IMR-90 (cell line): ENCODE measurements around the gene LUZP4.
"Not testable (repeated sequence)": the region's sequence is repeated elsewhere in the genome, so short reads cannot be mapped to it uniquely, and the experiment has no call there.

Experiments used
- CEBPB ChIP-seq: IDR thresholded peaks from 2 replicates; pipeline ENCODE4 v1.6.1; 2012; ENCODE audit warnings: low read depth, low read length, improper control_type of control experiment
- CHD1 ChIP-seq: IDR thresholded peaks from 2 replicates; pipeline ENCODE4 v1.6.1; 2012; ENCODE audit warnings: low read depth, low read length, improper control_type of control experiment
- FOS ChIP-seq: fragments of 150-350 bp; IDR thresholded peaks from 2 replicates; pipeline ENCODE4 v1.6.1; 2016; ENCODE audit warnings: low read depth, low read length
- MAZ ChIP-seq: IDR thresholded peaks from 2 replicates; pipeline ENCODE4 v1.6.1; 2012; ENCODE audit warnings: low read depth, mild to moderate bottlenecking, low read length, improper control_type of control experiment, moderate library complexity, borderline replicate concordance
- MXI1 ChIP-seq: IDR thresholded peaks from 2 replicates; pipeline ENCODE4 v1.6.1; 2012; ENCODE audit warnings: low read depth, mild to moderate bottlenecking, low read length, moderate library complexity, borderline replicate concordance
- NFE2L2 ChIP-seq: fragments of 150-350 bp; IDR thresholded peaks from 2 replicates; pipeline ENCODE4 v1.6.1; 2016; ENCODE audit warnings: low read depth, mild to moderate bottlenecking, low read length
- POLR2A ChIP-seq: IDR thresholded peaks from 2 replicates; pipeline ENCODE4 v1.6.1; 2012; ENCODE audit warnings: mild to moderate bottlenecking, low read depth, low read length
- RAD21 ChIP-seq: IDR thresholded peaks from 2 replicates; pipeline ENCODE4 v1.6.1; 2012; ENCODE audit warnings: low read length, improper control_type of control experiment
- RCOR1 ChIP-seq: IDR thresholded peaks from 2 replicates; pipeline ENCODE4 v1.6.1; 2012; ENCODE audit warnings: mild to moderate bottlenecking, low read length, improper control_type of control experiment; ENCODE audit not compliant: insufficient replicate concordance
- RFX5 ChIP-seq: IDR thresholded peaks from 2 replicates; pipeline ENCODE4 v1.8.0; 2012; ENCODE audit warnings: low read depth, mild to moderate bottlenecking, low read length, moderate library complexity
- SMC3 ChIP-seq: fragments of 150-350 bp; IDR thresholded peaks from 2 replicates; pipeline ENCODE4 v1.6.1; 2016; ENCODE audit warnings: low read depth, mild to moderate bottlenecking, antibody characterized with exemption, low read length, moderate library complexity
- TF ChIP-seq, protein P1 (sequence below): conservative IDR thresholded peaks from 2 replicates; pipeline ENCODE4 v1.5.1; 2012; ENCODE audit warnings: mild to moderate bottlenecking, low read depth, low read length, improper control_type of control experiment
- TF ChIP-seq, protein P2 (sequence below): fragments of 150-350 bp; IDR thresholded peaks from 2 replicates; pipeline ENCODE4 v1.6.1; 2017; ENCODE audit warnings: mild to moderate bottlenecking, antibody characterized with exemption, low read length, low read depth
- TF ChIP-seq, protein P3 (sequence below): fragments of 150-350 bp; IDR thresholded peaks from 2 replicates; pipeline ENCODE4 v1.6.1; 2016; ENCODE audit warnings: low read depth, mild to moderate bottlenecking, low read length, moderate library complexity, borderline replicate concordance

DNA sequence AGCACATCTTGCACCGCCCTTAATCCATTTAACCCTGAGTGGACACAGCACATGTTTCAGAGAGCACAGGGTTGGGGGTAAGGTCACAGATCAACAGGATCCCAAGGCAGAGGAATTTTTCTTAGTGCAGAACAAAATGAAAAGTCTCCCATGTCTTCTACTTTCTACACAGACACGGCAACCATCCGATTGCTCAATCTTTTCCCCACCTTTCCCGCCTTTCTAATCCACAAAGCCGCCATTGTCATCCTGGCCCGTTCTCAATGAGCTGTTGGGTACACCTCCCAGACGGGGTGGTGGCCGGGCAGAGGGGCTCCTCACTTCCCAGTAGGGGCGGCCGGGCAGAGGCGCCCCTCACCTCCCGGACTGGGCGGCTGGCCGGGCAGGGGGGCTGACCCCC lies 57.2 kb downstream of the LUZP4 start:
- not testable (repeated sequence) for TF ChIP-seq POLR2A, SMC3, CHD1, CEBPB, RCOR1, FOS, NFE2L2, RFX5, RAD21, MAZ, MXI1
- TF ChIP-seq, protein P1, sequence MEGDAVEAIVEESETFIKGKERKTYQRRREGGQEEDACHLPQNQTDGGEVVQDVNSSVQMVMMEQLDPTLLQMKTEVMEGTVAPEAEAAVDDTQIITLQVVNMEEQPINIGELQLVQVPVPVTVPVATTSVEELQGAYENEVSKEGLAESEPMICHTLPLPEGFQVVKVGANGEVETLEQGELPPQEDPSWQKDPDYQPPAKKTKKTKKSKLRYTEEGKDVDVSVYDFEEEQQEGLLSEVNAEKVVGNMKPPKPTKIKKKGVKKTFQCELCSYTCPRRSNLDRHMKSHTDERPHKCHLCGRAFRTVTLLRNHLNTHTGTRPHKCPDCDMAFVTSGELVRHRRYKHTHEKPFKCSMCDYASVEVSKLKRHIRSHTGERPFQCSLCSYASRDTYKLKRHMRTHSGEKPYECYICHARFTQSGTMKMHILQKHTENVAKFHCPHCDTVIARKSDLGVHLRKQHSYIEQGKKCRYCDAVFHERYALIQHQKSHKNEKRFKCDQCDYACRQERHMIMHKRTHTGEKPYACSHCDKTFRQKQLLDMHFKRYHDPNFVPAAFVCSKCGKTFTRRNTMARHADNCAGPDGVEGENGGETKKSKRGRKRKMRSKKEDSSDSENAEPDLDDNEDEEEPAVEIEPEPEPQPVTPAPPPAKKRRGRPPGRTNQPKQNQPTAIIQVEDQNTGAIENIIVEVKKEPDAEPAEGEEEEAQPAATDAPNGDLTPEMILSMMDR: not testable (repeated sequence)
- TF ChIP-seq, protein P2, sequence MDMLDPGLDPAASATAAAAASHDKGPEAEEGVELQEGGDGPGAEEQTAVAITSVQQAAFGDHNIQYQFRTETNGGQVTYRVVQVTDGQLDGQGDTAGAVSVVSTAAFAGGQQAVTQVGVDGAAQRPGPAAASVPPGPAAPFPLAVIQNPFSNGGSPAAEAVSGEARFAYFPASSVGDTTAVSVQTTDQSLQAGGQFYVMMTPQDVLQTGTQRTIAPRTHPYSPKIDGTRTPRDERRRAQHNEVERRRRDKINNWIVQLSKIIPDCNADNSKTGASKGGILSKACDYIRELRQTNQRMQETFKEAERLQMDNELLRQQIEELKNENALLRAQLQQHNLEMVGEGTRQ: not testable (repeated sequence)
- TF ChIP-seq, protein P3, sequence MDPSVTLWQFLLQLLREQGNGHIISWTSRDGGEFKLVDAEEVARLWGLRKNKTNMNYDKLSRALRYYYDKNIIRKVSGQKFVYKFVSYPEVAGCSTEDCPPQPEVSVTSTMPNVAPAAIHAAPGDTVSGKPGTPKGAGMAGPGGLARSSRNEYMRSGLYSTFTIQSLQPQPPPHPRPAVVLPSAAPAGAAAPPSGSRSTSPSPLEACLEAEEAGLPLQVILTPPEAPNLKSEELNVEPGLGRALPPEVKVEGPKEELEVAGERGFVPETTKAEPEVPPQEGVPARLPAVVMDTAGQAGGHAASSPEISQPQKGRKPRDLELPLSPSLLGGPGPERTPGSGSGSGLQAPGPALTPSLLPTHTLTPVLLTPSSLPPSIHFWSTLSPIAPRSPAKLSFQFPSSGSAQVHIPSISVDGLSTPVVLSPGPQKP: not testable (repeated sequence)
